Hypothalamus (tissue), 51 donors: ENCODE data around the gene PKP4.
"Not testable (repeated sequence)": the region's sequence is repeated elsewhere in the genome, so short reads cannot be mapped to it uniquely, and the experiment has no call there.

ENCODE experiments used
- DNase-seq, 51 donors: peaks; one replicate each; lab custom pipeline; 2025; lab: John Stamatoyannopoulos, UW

The PKP4 gene

DNA sequence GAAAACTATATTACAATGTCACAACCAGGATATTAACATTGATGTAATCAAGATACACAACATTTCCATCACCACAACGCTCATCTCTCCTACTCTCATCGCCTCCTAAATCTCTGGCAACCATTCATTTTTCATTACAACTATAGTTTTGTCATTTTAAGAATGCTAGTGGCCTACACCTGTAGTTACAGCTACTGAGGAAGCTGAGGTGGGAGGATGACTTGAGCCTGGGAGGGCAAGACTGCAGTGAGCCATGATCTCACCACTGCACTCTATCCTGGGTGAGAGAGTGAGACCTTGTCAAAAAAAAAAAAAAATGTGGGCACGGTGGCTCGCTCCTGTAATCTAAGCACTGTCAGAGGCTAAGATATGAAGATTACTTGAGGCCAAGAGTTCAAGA lies 10.5 kb downstream of the PKP4 start:
- no peak for DNase-seq

DNA sequence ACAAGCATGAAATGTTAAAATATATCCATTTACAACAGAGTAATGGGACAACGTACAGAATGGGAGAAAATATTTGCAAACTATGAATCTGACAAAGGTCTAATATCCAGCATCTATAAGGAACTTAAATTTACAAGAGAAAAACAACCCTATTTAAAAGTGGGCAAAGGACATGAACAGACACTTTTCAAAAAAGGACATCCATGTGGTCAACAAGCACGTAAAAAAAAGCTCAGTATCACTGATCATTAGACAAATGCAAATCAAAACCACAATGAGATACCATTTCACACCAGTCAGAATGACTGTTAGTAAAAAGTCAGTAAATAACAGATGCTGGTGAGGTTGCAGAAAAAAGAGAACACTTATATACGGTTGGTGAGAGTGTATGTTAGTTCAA lies 16.1 kb downstream of the PKP4 start:
- not testable (repeated sequence) for DNase-seq

DNA sequence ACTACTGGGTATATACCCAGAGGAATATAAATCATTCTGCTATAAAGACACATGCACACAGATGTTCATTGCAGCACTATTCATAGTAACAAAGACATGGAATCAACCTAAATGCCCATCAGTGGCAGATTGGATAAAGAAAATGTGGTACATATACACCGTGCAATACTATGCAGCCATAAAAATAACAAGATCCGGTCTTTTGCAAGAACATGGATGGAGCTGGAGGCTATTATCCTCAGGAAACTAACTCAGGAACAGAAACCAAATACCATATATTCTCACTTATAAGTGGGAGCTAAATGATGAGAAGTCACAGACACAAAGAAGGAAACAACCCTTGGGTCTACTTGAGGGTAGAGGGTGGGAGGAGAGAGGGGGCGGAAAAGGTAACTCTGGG lies 16.5 kb downstream of the PKP4 start:
- DNase-seq, result not testable (repeated sequence)

DNA sequence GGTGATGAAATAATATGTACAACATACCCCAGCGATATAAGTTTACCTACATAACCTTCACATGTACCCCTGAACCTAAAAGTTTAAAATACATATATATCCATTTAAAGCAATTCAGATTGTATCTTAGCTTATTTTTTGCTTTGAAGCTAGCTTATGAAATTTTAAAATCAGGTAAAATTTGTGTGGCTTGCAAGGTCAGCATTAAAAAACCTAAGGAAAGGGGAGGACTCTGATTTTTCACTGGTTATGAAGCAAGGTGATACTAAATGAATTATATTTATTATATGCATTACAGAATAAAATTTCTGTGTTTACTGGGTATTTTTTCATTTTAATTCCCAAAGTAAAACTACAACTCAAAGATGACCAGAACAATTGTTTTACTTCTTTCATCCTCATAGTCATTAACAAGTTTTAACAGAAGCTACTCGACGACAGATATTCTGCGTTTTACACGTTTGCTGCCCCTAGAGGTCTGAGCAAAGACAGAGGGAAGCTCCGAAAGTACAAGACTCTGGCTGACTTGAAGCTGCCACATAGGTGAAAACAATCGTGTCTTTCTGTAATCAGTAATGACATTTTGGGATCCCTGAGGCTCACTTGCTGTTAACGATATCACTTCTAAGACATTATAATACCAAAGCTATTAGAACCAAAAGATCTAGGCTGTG lies 17.1 kb downstream of the PKP4 start:
- DNase-seq, result no peak

DNA sequence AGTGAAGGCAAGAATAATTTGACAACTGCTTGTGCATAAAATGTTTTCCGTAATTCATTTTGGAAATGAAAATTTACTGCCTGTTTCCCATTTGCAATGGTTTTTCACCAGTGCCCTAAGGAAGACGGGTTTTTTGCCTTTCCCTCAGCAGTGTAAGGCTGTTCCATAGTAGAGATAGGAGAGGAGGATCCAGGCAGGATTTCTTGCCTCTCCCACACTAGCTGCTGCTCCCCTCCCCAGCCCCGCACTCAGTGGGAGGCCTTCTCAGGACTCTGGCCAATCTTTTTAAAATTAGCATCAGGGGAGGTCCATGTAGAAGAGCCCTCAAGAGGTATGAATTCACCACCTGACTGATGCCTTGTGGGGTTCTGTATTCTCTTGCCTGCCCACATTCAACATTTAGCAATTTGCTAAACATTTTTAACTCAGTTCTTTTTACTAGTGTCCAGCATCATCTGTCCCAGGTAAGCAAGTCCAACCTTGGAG lies 17.8 kb downstream of the PKP4 start:
- DNase-seq, result not testable (repeated sequence)

DNA sequence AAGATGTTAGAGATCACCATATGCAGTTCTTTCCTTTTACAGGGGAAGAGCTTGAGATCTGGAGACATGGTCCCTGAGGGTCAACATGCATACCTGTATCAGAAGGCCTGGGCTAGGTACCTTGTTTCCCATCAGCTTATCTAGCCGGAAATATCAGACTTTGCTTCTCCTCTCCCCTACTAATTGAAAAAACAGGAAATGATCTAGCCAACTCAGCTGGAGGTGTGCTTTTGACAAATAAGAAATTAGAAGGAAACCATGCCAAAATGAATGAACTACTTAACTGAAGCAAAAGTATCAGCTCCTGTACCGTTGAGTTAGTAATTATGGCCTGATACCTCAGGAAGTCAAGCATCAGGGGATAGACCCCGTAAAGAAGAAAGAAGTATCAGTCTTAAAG lies 20.4 kb downstream of the PKP4 start:
- DNase-seq, result no peak

DNA sequence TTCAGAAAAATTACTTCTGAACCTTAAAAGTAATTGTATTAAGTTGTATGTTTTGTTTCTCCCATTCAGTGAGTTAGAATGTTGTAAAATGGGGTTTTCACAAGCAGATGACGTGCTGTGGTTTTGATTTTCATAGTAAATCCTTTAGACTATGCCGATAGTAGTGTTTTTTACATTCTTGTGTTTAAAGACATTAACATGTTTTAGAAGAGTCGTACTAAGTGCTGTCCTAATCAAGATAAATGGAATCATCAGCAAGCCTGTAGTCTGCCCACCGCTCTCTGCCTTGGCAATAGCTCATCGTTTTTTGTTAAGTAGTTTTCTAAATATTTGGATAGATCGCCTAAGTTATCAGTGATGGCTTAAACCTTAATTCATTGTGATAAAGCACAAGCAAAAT lies 21.5 kb downstream of the PKP4 start:
- no peak for DNase-seq

DNA sequence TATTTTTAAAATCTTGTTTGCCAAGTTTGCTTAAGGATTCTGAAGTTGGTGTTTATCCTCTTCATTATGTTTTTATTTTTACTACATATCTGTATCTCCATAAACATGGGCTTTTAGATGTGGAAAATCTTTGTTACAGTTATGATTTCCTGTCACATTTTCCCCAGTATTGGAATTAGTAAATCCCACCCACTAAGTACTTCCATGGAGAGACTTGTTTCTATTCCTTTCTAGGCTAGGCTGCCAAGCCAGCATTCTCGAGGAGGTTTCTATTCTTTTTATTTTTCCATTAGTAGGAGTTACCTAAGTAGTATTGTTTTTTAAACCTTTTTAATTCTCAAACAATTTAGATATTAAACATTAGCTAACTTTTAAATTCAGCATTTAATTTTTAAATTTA lies 22.1 kb downstream of the PKP4 start:
- DNase-seq, result no peak

DNA sequence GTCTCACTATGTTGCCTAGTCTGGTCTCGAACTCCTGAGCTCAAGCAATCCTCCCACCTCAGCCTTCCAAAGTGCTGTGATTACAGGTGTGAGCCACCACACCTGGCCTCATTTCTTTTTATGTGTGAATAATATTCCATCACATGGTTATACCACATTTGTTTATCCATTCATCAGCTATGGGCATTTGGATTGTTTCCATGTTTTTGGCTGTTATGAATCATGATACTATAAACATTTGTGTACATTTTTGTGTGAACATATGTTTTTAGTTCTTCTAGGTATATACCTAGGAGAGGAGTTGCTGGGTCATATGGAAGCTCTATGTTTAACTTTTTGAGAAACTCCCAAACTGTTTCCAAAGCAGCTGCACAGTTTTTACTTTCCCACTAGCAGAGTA lies 24.4 kb downstream of the PKP4 start:
- no peak for DNase-seq

DNA sequence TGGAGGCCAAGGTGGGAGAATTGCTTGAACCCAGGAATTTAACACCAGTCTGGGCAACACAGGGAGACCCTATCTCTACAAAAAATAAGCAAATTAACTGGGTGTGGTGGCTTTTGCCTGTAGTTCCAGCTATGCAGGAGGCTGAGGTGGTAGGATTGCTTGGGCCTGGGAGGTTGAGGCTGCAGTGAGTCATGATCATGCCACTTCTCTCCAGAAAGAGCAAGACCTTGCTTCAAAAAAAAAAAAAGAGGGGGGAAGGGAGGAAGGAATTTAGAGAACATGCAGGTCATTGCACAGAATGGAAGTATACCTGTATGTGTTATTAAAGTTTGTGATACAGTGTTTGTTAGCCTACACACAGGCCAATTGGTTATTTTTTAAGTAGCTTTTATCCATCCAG lies 25.8 kb downstream of the PKP4 start:
- DNase-seq, result no peak

DNA sequence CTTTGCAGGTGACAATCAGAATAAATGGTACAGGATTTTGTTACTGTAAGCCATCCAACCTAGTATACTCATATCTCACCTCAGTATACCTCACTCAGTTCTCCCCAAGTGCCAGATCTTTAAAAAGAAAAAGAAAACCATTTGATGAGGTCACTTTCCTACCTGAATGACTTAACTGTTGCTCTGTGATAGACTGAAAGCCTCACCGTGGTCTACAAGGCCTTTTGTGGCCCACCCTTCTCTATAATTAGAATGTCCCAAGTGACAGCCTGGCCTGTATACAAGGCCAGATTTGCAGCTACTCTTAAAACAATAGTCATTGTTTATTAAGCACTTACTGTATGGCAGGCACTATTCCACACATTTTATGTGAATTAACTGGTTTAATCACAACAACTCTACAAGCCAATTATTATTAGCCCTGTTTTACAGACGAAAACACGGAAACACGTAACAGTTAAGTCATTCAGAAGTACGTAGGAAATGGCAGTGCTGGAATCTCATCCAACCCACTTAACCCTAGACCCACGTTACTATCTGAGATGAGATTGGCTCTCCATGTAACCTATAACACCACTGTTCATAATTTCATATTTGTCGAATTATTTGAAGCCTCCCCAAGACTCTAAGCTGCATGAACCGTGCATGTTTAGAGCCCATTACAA lies 28.3 kb downstream of the PKP4 start:
- no peak for DNase-seq

DNA sequence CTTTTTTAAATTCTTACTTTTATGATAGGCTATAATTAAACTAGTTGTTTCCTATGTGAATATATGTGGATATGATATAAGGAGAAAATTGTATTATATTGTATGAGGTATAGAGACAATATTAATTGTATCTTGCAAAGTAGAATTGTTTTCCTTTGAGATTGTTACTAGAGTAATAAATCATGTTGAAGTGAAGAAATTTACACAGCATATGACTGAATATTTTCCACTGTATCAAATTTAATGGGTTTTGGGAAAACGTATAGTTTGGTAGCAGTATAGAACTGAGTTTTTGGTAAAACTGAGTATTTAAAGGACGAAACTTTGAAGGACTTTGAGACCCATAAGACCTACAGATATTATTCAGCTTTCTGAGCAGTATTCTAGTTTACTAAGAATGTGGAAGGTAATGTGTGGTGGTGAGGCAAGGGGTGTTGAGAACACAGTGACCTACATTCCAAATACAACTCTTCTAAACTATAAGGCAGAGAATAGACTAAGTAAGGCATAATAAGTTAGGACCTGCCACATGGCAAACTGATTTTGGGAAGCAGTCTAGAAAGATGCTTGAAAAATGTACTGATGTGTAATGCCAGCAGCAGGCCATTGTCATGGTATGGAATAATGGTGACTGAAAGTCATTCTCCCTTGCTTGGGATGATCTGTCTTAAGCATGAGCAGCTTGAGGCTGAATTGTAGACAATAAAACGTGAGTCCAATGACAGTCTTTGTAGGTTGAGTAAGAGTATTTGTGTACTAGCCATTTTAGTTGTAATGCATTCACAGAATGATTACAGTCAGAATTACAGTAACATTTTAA lies 29.6 kb downstream of the PKP4 start:
- no peak for DNase-seq

DNA sequence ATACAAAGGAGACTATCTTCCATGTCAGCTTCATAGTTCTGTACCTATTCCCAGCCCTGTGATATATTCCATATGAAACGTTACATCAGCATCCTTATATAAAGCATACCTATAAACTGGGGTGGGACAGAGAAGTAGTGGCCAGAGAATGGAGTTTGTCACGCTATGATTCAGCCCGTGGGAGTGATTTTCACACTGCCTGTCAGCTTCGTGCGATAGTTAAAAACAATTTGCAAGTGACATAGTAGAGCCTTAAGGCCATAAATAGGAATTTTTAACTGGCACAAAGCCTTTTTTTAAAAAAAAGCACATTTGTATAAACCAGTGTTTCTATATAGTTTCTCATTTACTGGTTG lies 30.2 kb downstream of the PKP4 start:
- DNase-seq, result peak in 1 of 51 donors; percentile 5

DNA sequence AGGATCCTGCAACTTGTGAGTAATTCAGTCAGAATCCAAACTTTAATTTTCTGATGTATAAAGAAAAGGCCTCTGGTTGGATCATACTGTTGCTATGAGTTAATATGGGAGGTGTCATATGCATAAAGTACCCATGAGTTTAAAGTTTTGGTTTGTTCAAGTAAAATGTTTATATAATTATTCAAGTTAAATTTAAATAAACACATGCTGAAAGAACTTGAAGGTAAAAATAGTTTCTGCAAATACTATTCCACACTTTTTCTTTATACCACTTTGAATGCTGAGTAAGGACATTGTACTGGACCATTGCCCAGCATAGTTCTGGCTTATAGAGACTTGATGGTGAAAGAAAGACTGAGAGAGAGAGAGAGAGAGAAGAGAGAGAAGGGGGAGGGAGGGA lies 30.7 kb downstream of the PKP4 start:
- DNase-seq, result peak in 1 of 51 donors; percentile 9

DNA sequence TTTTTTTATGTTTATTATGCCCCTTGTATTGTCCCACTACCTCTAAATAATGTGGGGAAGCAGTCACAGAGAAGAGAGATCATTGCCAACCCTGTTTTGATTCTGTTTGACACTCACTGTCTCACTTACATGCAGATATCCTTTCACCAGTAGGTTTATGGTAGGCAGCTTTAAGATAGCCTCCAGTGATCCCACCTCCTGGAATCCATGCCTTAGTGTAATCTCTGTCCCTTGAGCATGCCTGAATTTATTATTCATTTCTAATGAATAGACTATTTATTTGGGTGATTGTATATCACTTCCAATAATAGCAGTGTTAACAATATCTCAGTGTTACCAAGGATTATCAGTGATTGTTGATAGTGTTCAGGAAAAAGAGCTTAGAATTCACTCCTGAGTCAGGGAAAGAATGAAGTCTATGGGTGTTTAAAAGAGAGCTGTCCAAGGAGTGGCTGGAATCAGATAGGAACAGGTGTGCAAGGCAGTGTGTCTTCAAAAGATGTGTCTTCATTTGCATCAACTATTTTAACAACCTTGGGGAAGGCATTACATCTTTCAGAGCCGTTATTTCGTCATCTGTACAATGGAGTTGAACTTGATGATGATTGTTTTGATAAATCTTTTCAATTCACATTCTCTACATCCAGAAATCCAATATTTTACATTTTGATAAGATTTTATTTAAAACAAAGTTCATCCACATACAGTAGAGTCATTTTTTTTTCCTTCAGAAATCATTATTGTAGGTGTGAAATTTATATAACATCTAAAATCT lies 31.9 kb downstream of the PKP4 start:
- DNase-seq, result no peak

DNA sequence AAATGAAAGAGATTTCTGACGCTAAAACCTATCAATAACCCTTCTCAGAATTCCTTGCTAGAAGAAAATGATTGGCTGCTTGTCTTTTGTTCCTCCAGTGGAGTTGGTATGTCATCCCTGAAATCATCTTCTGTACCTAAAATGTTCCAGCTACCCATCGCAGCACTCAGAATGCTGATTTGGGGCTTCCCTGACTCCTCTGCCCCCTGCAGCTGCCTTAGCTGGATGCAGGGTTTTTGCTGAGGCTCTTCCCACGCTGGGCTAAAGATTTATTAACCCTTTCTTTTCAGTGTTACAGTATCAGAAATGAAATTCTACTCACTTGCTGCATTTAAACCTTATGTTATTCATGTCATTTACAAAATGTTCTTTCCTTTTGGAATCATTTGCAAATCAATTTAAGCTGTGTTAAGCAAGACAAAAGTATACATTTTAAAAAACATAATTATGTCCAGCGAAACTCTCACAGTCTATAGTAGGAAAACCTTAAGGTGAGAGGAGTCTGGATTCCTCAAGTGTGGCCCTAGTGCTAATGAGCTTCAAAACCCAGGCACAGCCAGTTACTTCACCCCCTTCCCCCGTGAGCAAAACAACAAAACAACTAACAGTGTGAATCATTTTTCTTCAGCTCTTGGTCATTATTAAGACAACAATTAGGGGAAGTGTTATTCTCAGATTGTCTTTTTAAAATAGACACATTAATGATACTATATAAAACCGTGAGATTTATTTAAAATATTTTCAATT lies 32.8 kb downstream of the PKP4 start:
- peak in 1 of 51 donors; percentile 25 for DNase-seq

DNA sequence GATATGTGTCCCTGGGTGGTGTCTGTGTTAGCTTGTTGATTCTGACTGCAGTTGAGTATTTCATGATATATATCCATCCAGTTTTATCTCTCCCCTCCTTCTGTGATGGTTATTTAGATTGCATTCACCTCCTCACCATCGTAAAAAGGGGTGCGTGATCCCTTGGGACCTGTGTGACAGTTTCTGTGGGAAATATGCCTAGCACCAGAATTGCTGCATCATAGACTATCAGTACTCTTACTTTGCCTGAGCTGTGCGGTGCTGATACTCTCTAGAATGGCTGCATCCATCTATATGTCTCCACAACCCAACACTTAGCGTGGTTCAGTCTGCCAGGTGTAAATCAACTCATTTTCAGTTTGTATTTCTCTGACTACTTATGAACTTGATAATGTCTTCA lies 34.3 kb downstream of the PKP4 start:
- no peak for DNase-seq

DNA sequence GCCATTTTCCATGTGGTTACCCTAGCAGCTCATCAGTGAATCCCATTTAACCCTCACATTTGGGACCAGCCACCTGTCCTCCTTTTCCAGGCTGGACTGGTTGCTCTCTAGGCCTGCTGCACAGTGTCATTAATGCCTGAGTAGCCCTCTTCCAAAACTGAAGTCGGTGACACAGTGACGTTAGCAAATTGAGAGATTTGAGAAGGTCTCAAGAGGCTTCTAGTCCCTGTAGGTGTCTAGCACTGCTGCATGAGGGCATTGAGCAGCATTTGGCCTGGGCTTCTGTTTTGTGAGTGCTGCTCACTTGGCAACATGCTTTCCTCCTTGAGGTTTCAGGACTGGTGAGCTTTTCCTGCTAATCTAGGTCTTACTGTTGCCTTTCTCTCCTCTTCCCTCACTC lies 36.7 kb downstream of the PKP4 start:
- DNase-seq, result no peak

DNA sequence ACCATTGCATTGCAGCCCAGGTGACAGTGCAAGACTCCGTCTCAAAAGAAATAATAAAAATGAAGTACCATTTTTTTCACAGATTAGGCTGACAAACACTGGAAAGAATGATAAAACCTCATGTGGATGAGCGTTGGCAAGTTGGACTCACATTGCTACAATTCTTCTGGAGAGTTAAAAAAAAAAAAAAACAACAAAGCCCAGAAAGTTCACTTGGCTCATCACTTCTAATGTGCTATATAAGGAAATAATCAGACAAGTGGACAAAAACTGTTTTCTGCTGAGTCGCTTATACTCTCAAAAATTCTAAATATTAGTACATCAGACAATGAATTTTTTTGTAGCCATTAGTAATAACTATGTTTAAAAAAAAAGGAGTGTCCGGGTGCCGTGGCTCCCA lies 38.4 kb downstream of the PKP4 start:
- DNase-seq, result no peak

DNA sequence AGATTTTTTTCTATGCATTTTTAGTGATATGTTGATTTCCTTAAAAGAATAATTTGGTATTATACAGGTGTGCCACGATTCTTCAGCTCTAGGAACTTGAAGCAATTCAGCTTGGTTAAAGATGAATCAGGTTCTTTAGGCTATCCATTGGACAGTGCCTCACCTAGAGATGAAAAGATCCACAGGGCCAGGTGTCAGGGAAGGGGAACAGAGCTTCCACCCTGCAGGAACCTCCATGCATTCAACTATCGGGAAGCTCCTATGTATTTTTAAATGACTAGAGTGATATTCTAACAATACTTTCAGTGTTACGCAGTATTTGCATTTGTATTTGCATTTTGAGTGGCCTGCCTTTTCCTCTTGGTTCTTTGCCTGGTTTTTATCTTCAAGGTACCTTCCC lies 40.2 kb downstream of the PKP4 start:
- no peak for DNase-seq
